HG03039 (cell line): ENCODE data around the gene DAZ2.
"Not testable (repeated sequence)": the region's sequence is repeated elsewhere in the genome, so short reads cannot be mapped to it uniquely, and the experiment has no call there.

Source experiments
- ATAC-seq: cut with Tn5 transposase; IDR thresholded peaks from one replicate; pipeline ENCODE4 v1.9.1; 2021; ENCODE audit warnings: mild to moderate bottlenecking, moderate library complexity; ENCODE audit not compliant: unreplicated experiment

The DAZ2 gene, protein sequence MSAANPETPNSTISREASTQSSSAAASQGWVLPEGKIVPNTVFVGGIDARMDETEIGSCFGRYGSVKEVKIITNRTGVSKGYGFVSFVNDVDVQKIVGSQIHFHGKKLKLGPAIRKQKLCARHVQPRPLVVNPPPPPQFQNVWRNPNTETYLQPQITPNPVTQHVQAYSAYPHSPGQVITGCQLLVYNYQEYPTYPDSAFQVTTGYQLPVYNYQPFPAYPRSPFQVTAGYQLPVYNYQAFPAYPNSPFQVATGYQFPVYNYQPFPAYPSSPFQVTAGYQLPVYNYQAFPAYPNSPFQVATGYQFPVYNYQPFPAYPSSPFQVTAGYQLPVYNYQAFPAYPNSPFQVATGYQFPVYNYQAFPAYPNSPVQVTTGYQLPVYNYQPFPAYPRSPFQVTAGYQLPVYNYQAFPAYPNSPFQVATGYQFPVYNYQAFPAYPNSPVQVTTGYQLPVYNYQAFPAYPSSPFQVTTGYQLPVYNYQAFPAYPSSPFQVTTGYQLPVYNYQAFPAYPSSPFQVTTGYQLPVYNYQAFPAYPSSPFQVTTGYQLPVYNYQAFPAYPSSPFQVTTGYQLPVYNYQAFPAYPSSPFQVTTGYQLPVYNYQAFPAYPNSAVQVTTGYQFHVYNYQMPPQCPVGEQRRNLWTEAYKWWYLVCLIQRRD

DNA sequence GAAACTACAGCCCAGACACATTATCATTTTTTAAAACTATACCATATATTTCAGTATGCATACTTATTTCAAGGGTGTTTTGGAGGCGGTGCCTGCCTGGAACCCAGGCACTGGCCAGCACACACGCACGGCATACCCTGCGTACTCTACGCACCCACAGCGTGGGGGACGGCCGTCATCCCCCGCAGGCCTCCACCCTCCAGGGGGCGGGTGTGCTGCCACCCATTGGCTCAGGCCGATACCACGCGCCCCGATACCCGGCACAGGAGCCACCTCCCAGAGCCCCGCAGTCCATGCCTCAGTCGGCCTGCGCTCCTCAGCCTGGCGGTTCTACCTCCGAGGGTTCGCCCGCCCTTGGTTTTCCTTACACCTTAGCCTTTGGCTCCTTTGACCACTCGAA lies at the start of gene DAZ2:
Gene DAZ2 (plus strand): TSS at position 301 of the 400 bp plus-strand sequence. CDS start 208 bp downstream, outside the sequence.
- not testable (repeated sequence) for ATAC-seq

GRCh38 chrY:23198908-23199307 lies 20.4 kb upstream of the DAZ2 start, which contains the start of gene DAZ1:
TSS of gene DAZ1 (minus strand) at chrY:23199008. CDS start at chrY:23198800, 208 bp downstream.
- not testable (repeated sequence) for ATAC-seq

GRCh38 chrY:23207455-23207854 lies 11.9 kb upstream of the DAZ2 start:
- not testable (repeated sequence) for ATAC-seq

DNA sequence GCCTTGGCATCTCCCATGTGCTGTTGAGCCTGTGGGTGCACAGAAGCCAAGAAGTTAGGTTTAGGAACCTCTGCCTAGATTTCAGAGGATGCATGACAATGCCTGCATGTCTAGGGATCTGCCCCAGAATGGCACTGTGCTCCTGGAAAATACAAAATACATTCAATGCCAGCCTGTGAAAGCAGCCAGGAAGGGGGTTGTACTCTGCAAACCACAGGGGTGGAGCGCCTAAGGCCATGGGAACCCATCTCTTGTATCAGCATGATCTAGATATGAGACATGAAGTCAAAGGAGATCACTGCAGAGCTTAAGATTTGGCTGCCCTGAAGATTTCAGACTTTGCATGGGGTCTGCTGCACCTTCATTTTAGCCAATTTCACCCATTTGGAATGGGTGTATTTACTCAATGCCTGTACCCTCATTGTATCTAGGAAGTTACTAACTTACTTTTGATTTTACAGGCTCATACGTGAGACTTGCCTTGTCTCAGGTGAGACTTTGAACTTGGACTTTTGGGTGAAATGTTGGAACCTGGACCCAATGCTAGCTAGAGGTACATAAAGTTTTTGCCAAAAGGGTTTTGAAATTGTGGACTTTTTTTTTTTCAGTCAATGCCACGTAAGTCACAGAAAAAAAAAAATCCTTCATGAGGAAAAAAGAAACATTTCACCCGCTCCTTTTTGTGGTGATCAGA lies 9.4 kb upstream of the DAZ2 start:
- not testable (repeated sequence) for ATAC-seq

DNA sequence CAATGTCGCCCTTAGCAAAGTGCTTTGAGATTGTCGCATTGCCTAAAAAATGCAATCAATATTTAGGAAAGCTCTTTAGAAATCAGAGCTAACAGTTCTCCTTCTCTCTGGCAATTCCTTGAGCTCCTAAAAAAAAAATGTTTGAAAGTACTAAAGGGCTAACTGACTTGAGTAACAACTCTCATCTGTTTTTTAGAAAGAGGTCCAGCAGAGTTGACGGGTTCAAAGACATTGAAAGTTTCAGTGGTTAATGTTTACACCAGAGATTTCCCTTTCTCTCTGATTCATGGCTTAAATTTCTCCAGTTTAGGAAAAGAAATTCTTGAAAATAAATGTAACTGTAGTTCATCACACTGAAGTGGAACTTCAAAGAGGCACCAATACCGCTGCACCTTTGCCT lies 8.7 kb upstream of the DAZ2 start:
- ATAC-seq = not testable (repeated sequence)
